ENCODE results near the gene HDAC9.

DNA sequence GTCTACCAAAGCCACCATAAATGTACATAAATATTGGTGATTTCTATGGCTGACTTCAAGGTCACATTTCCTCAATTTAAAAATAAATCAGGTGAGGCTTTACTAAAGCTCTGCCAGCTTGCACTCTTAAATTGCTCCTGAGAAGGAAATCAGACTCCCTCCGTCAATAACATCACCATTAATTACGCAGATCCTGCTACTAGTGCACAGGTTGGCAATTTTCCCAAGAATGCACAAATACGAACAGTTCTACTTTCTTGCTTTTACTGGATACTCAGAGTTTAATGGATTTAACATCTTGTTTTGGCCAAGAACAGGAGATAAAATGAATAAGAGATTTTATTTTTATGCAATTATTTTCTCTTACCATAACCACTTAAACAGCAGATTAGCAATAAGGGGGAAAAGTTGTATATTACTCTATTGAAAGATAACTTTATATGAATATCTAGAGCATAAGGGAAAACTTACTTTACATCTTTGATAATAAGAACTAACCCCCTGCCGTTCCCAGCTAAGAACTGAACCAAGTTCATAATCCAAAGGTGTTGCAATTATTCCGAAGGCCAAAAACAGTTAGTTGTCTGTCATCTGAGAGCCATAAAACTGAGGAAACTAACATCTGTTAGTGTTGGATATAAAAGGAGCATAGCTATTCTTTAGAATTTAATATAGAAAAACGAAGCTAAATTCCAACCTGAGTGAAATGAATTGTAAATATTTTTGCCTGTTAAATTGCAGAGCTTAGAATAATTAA, 481.3 kb downstream of the HDAC9 start:
- TF ChIP-seq, protein P1, sequence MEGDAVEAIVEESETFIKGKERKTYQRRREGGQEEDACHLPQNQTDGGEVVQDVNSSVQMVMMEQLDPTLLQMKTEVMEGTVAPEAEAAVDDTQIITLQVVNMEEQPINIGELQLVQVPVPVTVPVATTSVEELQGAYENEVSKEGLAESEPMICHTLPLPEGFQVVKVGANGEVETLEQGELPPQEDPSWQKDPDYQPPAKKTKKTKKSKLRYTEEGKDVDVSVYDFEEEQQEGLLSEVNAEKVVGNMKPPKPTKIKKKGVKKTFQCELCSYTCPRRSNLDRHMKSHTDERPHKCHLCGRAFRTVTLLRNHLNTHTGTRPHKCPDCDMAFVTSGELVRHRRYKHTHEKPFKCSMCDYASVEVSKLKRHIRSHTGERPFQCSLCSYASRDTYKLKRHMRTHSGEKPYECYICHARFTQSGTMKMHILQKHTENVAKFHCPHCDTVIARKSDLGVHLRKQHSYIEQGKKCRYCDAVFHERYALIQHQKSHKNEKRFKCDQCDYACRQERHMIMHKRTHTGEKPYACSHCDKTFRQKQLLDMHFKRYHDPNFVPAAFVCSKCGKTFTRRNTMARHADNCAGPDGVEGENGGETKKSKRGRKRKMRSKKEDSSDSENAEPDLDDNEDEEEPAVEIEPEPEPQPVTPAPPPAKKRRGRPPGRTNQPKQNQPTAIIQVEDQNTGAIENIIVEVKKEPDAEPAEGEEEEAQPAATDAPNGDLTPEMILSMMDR (IDR thresholded peaks at IDR 0.05; ENCODE audit: insufficient read depth, low read depth, low read length): no peak
- no peak for TF ChIP-seq EZH2 (IDR thresholded peaks at IDR 0.05; ENCODE audit: insufficient read depth, low read length)

Data from astrocyte (in vitro differentiated cells and primary cell).